Fibroblast of the aortic adventitia (primary cell): ENCODE data around the gene ABI3BP. TPM values are rescaled to one million over a fixed set of nuclear protein-coding genes. Genes with fewer than 3 reads are reported as not detected.
A peak's percentile ranks its signal among the peaks of the same experiment; 100 is the strongest.

ENCODE experiments used
- DNase-seq: peaks from one replicate; pipeline ENCODE4 v3.0.0-alpha.2; 2010; ENCODE audit warnings: low read depth
- H3K4me3 ChIP-seq: 2 replicates; pipeline ENCODE4 v1.5.1; 2011; ENCODE audit warnings: low read depth, mild to moderate bottlenecking, control low read depth, low read length, moderate library complexity
- CTCF ChIP-seq: IDR thresholded peaks from 2 replicates; pipeline ENCODE4 v1.5.1; 2011; ENCODE audit warnings: mild to moderate bottlenecking, low read length, control low read depth, inconsistent platforms; ENCODE audit not compliant: insufficient read depth
- total RNA-seq: library from RNA; depleted of rRNA; stranded (reverse); fragments of >200 nt; gene quantifications from 2 replicates; pipeline ENCODE4 v1.2.3, GENCODE V29; 2012; ENCODE audit warnings: low replicate concordance

The ABI3BP gene
- total RNA-seq, 1 donor = 108 TPM

GRCh38 chr3:101010296-101010695, 17.1 kb upstream of the ABI3BP start:
- peak; percentile 75 for DNase-seq
- H3K4me3 ChIP-seq = no peak overlapping the region
- TF ChIP-seq CTCF = no peak

GRCh38 chr3:101009386-101009785, 16.2 kb upstream of the ABI3BP start:
- no peak overlapping the region for H3K4me3 ChIP-seq
- peak; percentile 50 for DNase-seq
- TF ChIP-seq CTCF = no peak

DNA sequence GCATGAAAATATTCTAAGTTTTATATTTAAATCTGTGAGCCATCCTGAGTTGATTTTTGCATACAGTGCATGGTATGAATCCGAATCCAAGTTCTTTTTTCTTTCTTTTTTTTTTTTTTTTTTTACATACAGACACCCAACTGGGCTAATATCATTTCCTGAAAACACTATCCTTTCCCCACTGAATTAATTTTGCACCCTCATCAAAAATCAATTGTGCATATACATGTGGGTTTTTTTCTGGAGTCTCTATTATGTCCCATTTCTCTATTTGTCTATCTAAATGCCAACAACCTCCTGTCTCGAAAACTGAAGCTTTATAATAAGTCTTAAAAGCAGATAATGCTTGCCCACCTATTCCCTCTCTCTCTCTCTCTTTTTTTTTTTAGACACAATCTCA, 5.9 kb upstream of the ABI3BP start:
- TF ChIP-seq CTCF = no peak

DNA sequence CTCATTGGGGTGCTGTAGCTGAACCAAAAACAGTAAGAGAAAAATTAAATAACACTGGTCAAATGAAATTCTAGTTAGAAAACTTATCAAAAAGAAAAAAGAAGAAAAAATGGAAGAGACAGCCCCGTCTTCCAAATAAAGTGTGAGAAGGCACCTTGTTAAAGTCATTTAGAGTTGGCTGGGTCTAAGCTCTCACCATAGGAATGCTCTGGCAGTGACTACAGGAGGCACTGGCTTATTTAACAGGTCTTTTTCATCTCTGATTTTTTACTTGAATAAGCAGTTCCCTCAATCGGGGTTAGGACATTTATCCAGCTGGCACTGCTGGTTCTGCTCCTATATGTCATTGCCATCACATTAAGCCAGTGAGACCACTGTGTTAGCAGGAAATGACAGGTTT, 1.6 kb upstream of the ABI3BP start:
- no peak for TF ChIP-seq CTCF
- no peak overlapping the region for H3K4me3 ChIP-seq
- no peak for DNase-seq

More for the DNA sequence above, 5.9 kb upstream of the ABI3BP start:
- H3K4me3 ChIP-seq = no peak overlapping the region
- no peak for DNase-seq

DNA sequence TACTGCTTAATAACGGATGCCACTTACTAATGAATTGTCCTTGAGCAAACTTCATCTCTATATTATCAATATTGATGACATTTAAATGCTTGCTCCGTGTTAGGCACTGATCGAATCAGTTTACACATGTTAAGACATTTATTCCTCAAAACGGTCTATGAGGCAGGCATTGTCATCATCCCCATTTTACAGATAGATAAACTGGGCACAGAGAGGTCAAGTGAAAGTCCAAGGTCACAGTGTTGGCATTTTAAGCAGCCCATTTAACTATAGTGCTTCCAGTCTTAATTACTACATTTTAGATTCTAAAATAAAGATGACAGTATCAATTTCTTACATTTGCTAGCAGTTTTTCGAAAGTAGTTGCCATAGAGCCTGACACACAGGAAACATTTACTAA, 966 bp upstream of the ABI3BP start:
- H3K4me3 ChIP-seq = no peak overlapping the region
- DNase-seq = no peak
- TF ChIP-seq CTCF = no peak

DNA sequence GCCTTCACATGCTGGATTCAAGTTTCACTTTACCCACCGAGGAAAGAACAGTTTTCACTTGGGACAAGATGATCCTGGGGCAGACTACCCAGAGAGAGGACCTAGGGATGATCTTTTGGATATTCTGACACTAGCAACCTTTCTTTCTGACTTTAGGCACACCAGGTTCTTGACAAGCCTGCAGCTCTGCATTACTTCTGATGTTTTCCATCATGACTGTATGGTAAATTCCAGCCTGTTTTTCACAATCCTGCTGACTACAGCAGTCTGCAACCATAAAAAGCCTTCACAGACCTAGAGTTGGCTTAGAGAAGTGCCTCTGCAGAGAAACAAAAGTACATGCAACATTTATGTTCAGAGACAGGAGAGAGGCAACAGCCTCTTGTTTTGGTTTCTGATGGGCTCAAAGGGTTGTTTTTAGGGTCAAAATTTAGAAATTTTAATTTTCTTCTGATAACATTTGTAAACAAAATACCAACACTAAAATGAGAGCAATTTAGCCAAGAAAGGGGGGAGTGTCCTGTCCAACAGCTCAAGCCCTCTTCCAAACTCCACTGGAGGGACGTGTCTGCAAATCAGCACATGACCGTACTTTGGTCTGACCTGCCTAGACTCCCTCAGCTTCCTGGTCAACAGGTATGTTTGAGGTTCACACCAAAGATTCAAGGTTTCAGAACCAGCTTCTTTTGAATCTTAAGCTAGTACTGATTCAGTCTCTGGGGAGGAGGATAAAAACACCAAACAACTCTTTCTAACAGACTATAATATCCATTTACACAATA, 799 bp downstream of the ABI3BP start:
- peak; percentile 35 for TF ChIP-seq CTCF
- DNase-seq = peak; percentile 79

DNA sequence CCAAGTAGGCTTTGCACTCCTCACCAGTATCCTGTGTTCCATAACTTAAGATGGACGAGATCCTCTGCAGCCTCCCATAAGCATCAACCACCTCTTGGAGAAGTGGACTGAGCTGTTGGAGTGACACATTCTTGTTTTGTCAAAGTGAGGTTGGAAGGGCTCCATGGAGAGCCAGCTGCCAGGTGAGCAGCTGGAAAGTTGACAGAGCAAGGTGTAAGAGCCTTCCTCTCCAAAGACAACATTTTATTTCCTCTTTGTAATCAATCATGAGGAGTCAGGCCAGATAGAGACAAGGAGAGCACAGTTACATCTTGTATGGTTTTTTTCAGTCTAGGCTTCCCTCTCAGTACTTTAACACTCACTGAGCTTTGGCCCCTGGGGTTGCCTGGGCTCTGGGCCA, 5.1 kb downstream of the ABI3BP start:
- no peak for DNase-seq

More for the DNA sequence above, 799 bp downstream of the ABI3BP start:
- peak overlapping the region; percentile 75 for H3K4me3 ChIP-seq

More for the DNA sequence above, 5.1 kb downstream of the ABI3BP start:
- no peak for TF ChIP-seq CTCF
- no peak overlapping the region for H3K4me3 ChIP-seq
